ENCODE measurements around the gene TEAD4. TPM values are rescaled to one million over a fixed set of nuclear protein-coding genes. Genes with fewer than 3 reads are reported as not detected.

TEAD4 gene
- total and polyA plus RNA-seq, 2 donors (not counting 1 experiment from before 2014, with no cell fraction given): not detected

DNA sequence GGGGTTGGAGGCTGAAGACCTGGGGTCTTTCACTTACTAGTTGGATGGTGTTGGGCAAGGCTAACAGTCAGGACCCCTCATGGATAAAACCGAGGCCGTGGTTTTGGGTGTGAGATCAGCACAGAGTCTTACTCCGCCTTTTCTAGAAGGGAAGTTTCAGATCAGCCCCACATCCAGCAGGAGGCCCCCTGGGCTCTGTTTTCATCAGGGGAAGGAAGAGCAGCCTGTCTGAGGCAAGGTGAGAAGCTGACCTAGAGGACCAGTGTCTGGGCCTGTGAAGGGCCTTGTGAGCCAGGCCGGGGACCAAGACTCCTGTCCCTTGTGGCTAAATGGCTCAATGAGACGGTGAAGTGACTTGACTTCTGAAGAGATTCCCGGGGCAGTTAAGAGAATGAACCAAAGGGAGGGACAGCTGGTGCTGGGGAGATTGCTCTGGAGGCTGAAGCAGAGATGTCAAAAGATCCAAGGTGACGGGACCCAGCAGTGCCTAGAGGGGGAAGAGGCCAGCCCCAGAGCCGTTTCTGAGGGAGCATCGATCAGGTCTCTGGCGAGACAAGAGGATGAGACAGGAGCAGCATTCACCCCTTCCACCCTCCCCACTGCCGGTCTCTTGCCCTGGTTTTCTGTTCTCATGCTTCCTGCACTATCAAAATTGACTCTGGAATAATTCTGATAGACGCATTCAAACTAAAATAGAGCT, 77.9 kb downstream of the TEAD4 start:
- H4K20me1 ChIP-seq (ENCODE audit: control insufficient read depth, insufficient read depth, low read length, poor library complexity, severe bottlenecking): no peaks in the 10 kb centered on the region
- WGBS (ENCODE audit: insufficient coverage): 89% methylated on average over 7 of the region's 12 CpGs
- H3K9me3 Mint-ChIP-seq (ENCODE audit: insufficient read depth): no peaks in the 10 kb centered on the region
- no peak overlapping the region for H3K4me2 ChIP-seq (replicated peaks; ENCODE audit: low read depth, low read length, poor library complexity, severe bottlenecking)
- CTCF ChIA-PET: no interaction called here
- no peaks in the 10 kb centered on the region for H3K79me2 ChIP-seq (ENCODE audit: control insufficient read depth, insufficient read depth, low read length)
- H3K9ac ChIP-seq (ENCODE audit: low read length): no peak overlapping the region
- H3K27me3 ChIP-seq (replicated peaks in 1 of 4; ENCODE audit: control extremely low read depth in 1 of 4, control insufficient read depth in 3 of 4, insufficient read depth in 4 of 4, low read length in 3 of 4): peaks cover 0 to 4% (median 0%) of the 10 kb centered on the region in 4 experiments
- H3K27ac ChIP-seq (ENCODE audit: low read length in 2 of 2): no peak overlapping the region
- DNase-seq (no peak), ATAC-seq (ENCODE audit: low read depth) (no peak)
- H3K4me3 ChIP-seq (ENCODE audit: control extremely low read depth in 1 of 5, extremely low read depth in 1 of 5, insufficient read depth in 1 of 5, low read depth in 2 of 5, low read length in 4 of 5): no peak overlapping the region
- TF ChIP-seq, protein P1, sequence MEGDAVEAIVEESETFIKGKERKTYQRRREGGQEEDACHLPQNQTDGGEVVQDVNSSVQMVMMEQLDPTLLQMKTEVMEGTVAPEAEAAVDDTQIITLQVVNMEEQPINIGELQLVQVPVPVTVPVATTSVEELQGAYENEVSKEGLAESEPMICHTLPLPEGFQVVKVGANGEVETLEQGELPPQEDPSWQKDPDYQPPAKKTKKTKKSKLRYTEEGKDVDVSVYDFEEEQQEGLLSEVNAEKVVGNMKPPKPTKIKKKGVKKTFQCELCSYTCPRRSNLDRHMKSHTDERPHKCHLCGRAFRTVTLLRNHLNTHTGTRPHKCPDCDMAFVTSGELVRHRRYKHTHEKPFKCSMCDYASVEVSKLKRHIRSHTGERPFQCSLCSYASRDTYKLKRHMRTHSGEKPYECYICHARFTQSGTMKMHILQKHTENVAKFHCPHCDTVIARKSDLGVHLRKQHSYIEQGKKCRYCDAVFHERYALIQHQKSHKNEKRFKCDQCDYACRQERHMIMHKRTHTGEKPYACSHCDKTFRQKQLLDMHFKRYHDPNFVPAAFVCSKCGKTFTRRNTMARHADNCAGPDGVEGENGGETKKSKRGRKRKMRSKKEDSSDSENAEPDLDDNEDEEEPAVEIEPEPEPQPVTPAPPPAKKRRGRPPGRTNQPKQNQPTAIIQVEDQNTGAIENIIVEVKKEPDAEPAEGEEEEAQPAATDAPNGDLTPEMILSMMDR (IDR thresholded peaks at IDR 0.05): no peak
- TF ChIP-seq EZH2 (IDR thresholded peaks at IDR 0.05; ENCODE audit: borderline replicate concordance, insufficient read depth, low read depth, low read length, poor library complexity, severe bottlenecking): no peak
- H3K36me3 ChIP-seq (replicated peaks in 1 of 2; ENCODE audit: control extremely low read depth in 1 of 2, control insufficient read depth in 1 of 2, extremely low read depth in 1 of 2, insufficient read depth in 2 of 2, low read length in 1 of 2): no peaks in the 10 kb centered on the region
- H3K4me1 Mint-ChIP-seq: peaks cover 7% of the 10 kb centered on the region
- intact Hi-C loops (cut with micrococcal nuclease): loop anchor here (10.0 kb wide), 1 partner anchor 182 kb away; the partner anchor contains the start of gene TEX52
- H3K9me3 ChIP-seq (ENCODE audit: control extremely low read depth in 1 of 3, control insufficient read depth in 2 of 3, insufficient read depth in 1 of 3, low read length in 2 of 3): no peaks in the 10 kb centered on the region
- peaks cover 14% of the 10 kb centered on the region for H3K27me3 Mint-ChIP-seq
- no peak overlapping the region for H3K27ac Mint-ChIP-seq
- peaks cover 5% of the 10 kb centered on the region in 2 donors for H3K4me1 ChIP-seq (ENCODE audit: control insufficient read depth in 2 of 2, insufficient read depth in 2 of 2, low read length in 2 of 2)
- no peak overlapping the region for H2AFZ ChIP-seq (ENCODE audit: insufficient read depth, low read depth, low read length, poor library complexity, severe bottlenecking)
- POLR2A ChIA-PET: no interaction called here
- no peak overlapping the region for H3K4me3 Mint-ChIP-seq

DNA sequence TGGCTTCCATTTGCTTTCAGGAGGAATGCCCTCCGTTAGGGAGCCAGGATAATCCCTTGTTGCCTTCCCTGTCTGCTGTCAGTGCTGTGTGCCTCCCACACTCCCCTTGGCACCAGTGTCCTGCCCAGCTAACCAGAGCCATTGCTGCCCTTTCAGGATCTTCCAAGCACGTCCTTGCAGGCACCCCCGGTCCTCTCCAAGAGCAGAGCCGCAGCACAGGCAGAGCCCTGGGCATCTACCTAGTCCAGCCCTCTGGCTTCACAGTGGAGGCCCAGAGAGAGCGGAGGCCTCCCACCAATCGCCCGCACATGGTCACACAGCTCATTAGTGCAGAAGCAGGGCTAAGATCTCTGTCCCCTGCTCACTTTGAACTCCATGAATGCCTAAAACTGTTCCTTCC, 79.0 kb downstream of the TEAD4 start:
- intact Hi-C loops (cut with micrococcal nuclease): loop anchor here (10.0 kb wide), 1 partner anchor 183 kb away; the partner anchor contains the start of gene TEX52
- peaks cover 16 to 17% of the 10 kb centered on the region in 2 donors for H3K4me1 ChIP-seq (ENCODE audit: control insufficient read depth in 2 of 2, insufficient read depth in 2 of 2, low read length in 2 of 2)
- H3K4me2 ChIP-seq (replicated peaks; ENCODE audit: low read depth, low read length, poor library complexity, severe bottlenecking): no peak overlapping the region
- WGBS (ENCODE audit: insufficient coverage): 84% methylated on average over 7 of the region's 7 CpGs
- no peak overlapping the region for H3K27ac ChIP-seq (ENCODE audit: low read length in 2 of 2)
- H3K79me2 ChIP-seq (ENCODE audit: control insufficient read depth, insufficient read depth, low read length): no peaks in the 10 kb centered on the region
- Mint-ChIP-seq H3K9me3 (ENCODE audit: insufficient read depth) (no peaks in the 10 kb centered on the region), H3K4me3 (no peak overlapping the region), H3K27me3 (peaks cover 20% of the 10 kb centered on the region), H3K4me1 (peaks cover 19% of the 10 kb centered on the region), H3K27ac (no peak overlapping the region)
- ATAC-seq (ENCODE audit: low read depth) (no peak), DNase-seq (no peak)
- TF ChIP-seq, protein P1 (IDR thresholded peaks at IDR 0.05): no peak
- TF ChIP-seq EZH2 (IDR thresholded peaks at IDR 0.05; ENCODE audit: borderline replicate concordance, insufficient read depth, low read depth, low read length, poor library complexity, severe bottlenecking): no peak
- no peaks in the 10 kb centered on the region for H4K20me1 ChIP-seq (ENCODE audit: control insufficient read depth, insufficient read depth, low read length, poor library complexity, severe bottlenecking)
- H3K4me3 ChIP-seq (ENCODE audit: control extremely low read depth in 1 of 5, extremely low read depth in 1 of 5, insufficient read depth in 1 of 5, low read depth in 2 of 5, low read length in 4 of 5): no peak overlapping the region
- H3K9me3 ChIP-seq (ENCODE audit: control extremely low read depth in 1 of 3, control insufficient read depth in 2 of 3, insufficient read depth in 1 of 3, low read length in 2 of 3): no peaks in the 10 kb centered on the region
- no peaks in the 10 kb centered on the region for H3K36me3 ChIP-seq (replicated peaks in 1 of 2; ENCODE audit: control extremely low read depth in 1 of 2, control insufficient read depth in 1 of 2, extremely low read depth in 1 of 2, insufficient read depth in 2 of 2, low read length in 1 of 2)
- ChIA-PET POLR2A (no interaction called here), CTCF (no interaction called here)
- H3K9ac ChIP-seq (ENCODE audit: low read length): no peak overlapping the region
- peaks cover 0 to 10% (median 0%) of the 10 kb centered on the region in 4 experiments for H3K27me3 ChIP-seq (replicated peaks in 1 of 4; ENCODE audit: control extremely low read depth in 1 of 4, control insufficient read depth in 3 of 4, insufficient read depth in 4 of 4, low read length in 3 of 4)
- no peak overlapping the region for H2AFZ ChIP-seq (ENCODE audit: insufficient read depth, low read depth, low read length, poor library complexity, severe bottlenecking)

Data from B cell (primary cell).